ENCODE measurements around the gene GSG1. TPM values are rescaled to one million over a fixed set of nuclear protein-coding genes. Genes with fewer than 3 reads are reported as not detected.

GSG1 gene
- polyA plus RNA-seq, 2 of the 4 experiments (the other 2 are of a cell fraction): 0.06 TPM; not detected in 1

- CTCF ChIA-PET: interaction anchor here (0.5 kb wide), 1 partner anchor 33 kb away, joined by 3 read pairs; no protein-coding TSS in a partner anchor
- 79% methylated on average over 3 of the region's 3 CpGs for WGBS (ENCODE audit: missing lambda C conversion rate)
- no peak for FAIRE-seq
These were observed 43.0 kb upstream of the GSG1 start for GRCh38 chr12:13146336-13146938.

GRCh38 chr12:13144266-13144828, 40.9 kb upstream of the GSG1 start:
- 0 out of 3 replicates have a peak, but pooled peaks cover 6% of the 10 kb centered on the region for H3K4me1 ChIP-seq
- FAIRE-seq (no peak), DNase-seq (ENCODE audit: low read depth in 1 of 2, low spot score in 1 of 2) (no peak), ATAC-seq (no peak)
- no peak overlapping the region for H3K4me2 ChIP-seq
- WGBS (ENCODE audit: missing lambda C conversion rate): 72% methylated on average over 2 of the region's 2 CpGs
- H3K4me3 ChIP-seq: no peak overlapping the region
- ChIA-PET POLR2A (no interaction called here), CTCF (interaction anchor here (0.7 to 1.0 kb wide), 2 partner anchors 27 to 596 kb away, joined by 3 read pairs; no protein-coding TSS in a partner anchor)
- no peaks in the 10 kb centered on the region for H3K9me3 ChIP-seq
- H3K27ac ChIP-seq: no peak overlapping the region
- no peak for TF ChIP-seq EP300 (IDR thresholded peaks at IDR 0.05)

More at GRCh38 chr12:13146336-13146938, 43.0 kb upstream of the GSG1 start:
- ATAC-seq (no peak), DNase-seq (ENCODE audit: low read depth in 1 of 2, low spot score in 1 of 2) (no peak)
- Histone ChIP-seq H3K4me1 (0 out of 3 replicates have a peak, but pooled peaks cover 6% of the 10 kb centered on the region), H3K27ac (no peak overlapping the region), H3K4me3 (no peak overlapping the region), H3K4me2 (no peak overlapping the region), H3K9me3 (no peaks in the 10 kb centered on the region)
- POLR2A ChIA-PET: no interaction called here
- TF ChIP-seq ESRRA (IDR thresholded peaks at IDR 0.05; ENCODE audit: borderline replicate concordance, low read length): no peak
- TF ChIP-seq JUNB (IDR thresholded peaks at IDR 0.05): no peak
- no peak for TF ChIP-seq TFCP2L1 (CRISPR knock-in tag; IDR thresholded peaks at IDR 0.05)
- no peak for TF ChIP-seq HEYL (CRISPR knock-in tag; IDR thresholded peaks at IDR 0.05)
- TF ChIP-seq HES2 (IDR thresholded peaks at IDR 0.05): no peak
- no peak for TF ChIP-seq KDM5A (IDR thresholded peaks at IDR 0.05)
- TF ChIP-seq SMC3 (IDR thresholded peaks at IDR 0.05): no peak
- no peak for TF ChIP-seq PBX3 (IDR thresholded peaks at IDR 0.05)
- no peak for TF ChIP-seq GATA3 (IDR thresholded peaks at IDR 0.05; ENCODE audit: borderline replicate concordance)
- TF ChIP-seq PHF8 (IDR thresholded peaks at IDR 0.05; ENCODE audit: borderline replicate concordance, low read depth): no peak
- TF ChIP-seq CBX8 (IDR thresholded peaks at IDR 0.05): no peak
- no peak for TF ChIP-seq HOXA7 (CRISPR knock-in tag; IDR thresholded peaks at IDR 0.05)
- TF ChIP-seq NPAS2 (CRISPR knock-in tag; IDR thresholded peaks at IDR 0.05; ENCODE audit: borderline replicate concordance): no peak
- no peak for TF ChIP-seq EP300 (IDR thresholded peaks at IDR 0.05)
- no peak for TF ChIP-seq MAX (IDR thresholded peaks at IDR 0.05)
- TF ChIP-seq CBX2 (IDR thresholded peaks at IDR 0.05; ENCODE audit: borderline replicate concordance, low read depth): no peak
- TF ChIP-seq EHF (CRISPR knock-in tag; IDR thresholded peaks at IDR 0.05): no peak
- TF ChIP-seq ZC3H11A (IDR thresholded peaks at IDR 0.05): no peak
- TF ChIP-seq ZFP36 (IDR thresholded peaks at IDR 0.05; ENCODE audit: borderline replicate concordance, partially characterized antibody): no peak
- TF ChIP-seq E2F6 (IDR thresholded peaks at IDR 0.05; ENCODE audit: borderline replicate concordance, low read depth): no peak

- ChIA-PET POLR2A (no interaction called here), CTCF (interaction anchor here (1.6 kb wide), 1 partner anchor 10 kb away, joined by 4 read pairs; no protein-coding TSS in a partner anchor)
- Histone ChIP-seq H3K9me3 (no peaks in the 10 kb centered on the region), H3K4me1 (no peaks in the 10 kb centered on the region), H3K27ac (no peak overlapping the region), H3K4me3 (no peak overlapping the region), H3K4me2 (no peak overlapping the region)
- no peak for TF ChIP-seq CHD4 (IDR thresholded peaks at IDR 0.05; ENCODE audit: borderline replicate concordance)
- TF ChIP-seq MAX (IDR thresholded peaks at IDR 0.05): no peak
- no peak for TF ChIP-seq ESRRA (IDR thresholded peaks at IDR 0.05; ENCODE audit: borderline replicate concordance, low read length)
- TF ChIP-seq ZSCAN20 (CRISPR knock-in tag; IDR thresholded peaks at IDR 0.05): no peak
- no peak for FAIRE-seq
- 80% methylated on average over 8 of the region's 8 CpGs for WGBS (ENCODE audit: missing lambda C conversion rate)
- DNase-seq (ENCODE audit: low read depth in 1 of 2, low spot score in 1 of 2): no peak
- ATAC-seq: no peak
These were observed 39.3 kb upstream of the GSG1 start for GRCh38 chr12:13142747-13143146.
